GM18870 (cell line): ENCODE results near the gene BSPRY.
"Not testable (repeated sequence)": the region's sequence is repeated elsewhere in the genome, so short reads cannot be mapped to it uniquely, and the experiment has no call there.

Experiments used
- ATAC-seq: cut with Tn5 transposase; IDR thresholded peaks from one replicate; pipeline ENCODE4 v1.9.1; 2021; ENCODE audit warnings: moderate library complexity; ENCODE audit not compliant: unreplicated experiment

The BSPRY gene

DNA sequence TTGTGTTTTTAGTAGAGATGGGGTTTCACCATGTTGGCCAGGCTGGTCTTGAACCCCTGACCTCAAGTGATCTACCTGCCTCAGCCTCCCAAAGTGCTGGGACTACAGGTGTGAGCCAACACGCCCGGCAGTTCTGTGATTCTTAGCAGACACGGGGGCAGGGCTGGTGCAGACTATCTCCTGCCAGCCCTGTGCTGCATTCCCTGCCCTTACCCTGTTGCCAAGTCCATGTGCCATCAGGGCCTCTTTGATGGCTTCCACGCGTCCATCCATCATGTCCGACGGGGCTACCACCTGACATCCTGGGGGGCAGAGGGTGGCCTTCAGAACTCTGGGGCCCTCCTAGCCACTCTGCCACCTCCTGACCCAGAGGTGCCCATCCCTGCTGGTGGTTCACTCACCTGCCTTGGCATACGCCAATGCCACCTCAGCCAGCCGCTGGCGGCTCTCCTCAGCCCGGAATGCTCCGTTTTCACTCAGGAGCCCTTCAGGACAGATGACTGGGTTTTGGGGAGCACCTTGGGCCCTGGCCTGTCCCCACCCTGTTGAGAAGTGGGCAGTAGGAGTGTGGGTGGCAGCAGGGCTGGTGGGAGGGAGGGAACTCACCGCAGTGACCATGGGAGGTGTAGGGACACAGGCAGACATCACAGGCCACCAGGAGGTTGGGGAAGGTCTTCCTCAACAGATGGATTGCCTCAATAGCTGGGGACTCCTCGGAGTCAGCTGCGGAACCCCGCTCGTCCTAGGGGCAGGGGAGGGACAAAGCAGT, 41.0 kb downstream of the BSPRY start:
- ATAC-seq, result no peak

DNA sequence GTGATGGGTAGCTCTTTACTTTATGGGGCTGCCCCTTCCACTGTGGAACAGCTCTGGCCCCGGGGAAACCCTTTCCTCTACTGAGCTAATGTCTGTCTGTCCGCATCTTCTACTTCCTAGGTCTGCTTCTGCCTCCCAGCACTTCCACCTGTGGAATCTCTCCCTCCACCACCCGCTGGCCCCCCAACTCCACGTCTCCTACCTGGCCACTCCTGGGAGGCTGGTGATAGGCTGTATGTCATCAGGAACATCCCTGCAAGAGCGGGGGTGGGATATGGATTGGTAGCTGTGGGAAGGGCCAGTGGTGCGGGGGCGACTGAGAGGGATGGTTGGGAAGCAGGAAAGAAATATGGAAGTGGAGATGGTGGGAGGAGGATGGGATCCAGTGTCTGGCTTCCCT, 42.6 kb downstream of the BSPRY start:
- no peak for ATAC-seq

- no peak for ATAC-seq
Observed at GRCh38 chr9:113393281-113393680, 43.9 kb downstream of the BSPRY start.

DNA sequence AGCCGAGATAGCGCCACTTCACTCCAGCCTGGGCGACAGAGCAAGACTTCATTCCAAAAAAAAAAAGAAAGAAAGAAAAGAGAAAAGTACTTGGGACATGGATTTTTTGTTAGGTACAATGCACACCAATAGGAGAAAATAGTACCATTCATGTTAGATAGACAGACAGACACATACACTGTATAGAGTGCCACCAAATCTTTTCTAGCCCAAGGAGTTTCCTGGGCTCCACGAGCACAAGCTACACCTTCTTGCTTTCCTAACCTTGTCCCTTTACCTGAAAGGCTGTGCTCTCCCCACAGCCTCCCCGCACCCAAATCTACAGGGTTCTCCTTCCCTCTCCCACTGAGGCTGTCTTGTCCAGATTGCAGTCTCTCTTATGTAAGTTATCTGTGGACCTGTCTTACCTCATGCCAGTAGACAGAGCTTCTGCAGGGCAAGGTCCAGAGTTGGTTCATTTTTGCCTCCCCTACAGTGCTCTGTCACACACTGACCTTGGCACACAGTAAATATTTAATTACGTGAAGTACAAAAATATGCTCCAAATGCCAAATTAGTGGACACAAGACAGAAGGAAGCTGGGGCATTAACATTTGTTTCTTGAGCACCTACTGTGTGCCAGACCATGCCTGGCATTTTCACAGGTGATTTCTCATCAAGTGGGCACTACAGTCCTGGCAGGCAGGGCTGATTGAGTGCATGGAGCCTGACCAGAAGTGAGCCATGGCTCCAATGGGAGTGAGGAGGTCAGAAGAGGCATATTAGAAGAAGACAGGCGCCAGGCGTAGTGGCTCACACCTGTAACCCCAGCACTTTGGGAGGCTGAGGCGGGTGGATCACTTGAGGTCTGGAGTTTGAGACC, 45.9 kb downstream of the BSPRY start:
- no peak for ATAC-seq

DNA sequence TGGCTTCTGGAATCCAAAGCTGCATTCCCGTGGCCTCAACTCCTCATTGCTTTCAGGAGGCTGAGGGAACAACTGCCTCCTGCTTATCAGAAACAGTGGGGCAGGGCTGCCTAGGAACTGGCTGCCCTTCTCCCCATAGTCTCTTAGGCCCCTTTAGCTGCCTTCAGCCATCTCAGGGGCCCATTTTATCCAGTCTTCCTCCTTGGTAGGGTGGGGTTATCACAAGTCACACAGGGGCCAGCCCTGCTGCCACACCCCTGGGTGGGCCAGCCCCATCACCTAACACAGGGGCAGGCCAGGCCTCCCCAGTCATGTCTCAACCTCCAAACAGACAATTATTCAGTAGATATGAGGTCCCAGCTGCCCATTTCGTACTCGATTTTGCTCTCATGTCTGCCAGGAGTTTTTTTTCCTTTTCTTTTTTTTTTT, 47.9 kb downstream of the BSPRY start:
- no peak for ATAC-seq

DNA sequence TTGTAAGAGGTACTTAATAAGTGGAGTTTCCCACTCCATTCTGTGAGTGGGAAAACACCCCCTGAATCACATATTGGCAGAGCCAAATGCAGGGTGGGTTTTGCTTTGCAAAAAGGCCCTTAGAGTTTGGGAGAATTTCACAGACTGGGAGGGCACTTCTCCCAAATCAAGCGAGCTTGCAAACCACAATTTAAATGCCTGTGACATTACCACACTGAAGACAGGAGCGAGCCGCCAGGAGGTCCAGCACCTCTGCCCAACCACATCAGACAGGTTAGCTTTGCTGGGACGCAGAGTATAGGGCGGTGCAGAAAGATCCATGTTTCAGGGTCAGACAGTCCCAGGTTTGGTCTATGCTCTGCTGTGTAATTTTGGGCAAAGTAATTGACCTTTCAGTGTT, 49.5 kb downstream of the BSPRY start:
- ATAC-seq, result no peak

DNA sequence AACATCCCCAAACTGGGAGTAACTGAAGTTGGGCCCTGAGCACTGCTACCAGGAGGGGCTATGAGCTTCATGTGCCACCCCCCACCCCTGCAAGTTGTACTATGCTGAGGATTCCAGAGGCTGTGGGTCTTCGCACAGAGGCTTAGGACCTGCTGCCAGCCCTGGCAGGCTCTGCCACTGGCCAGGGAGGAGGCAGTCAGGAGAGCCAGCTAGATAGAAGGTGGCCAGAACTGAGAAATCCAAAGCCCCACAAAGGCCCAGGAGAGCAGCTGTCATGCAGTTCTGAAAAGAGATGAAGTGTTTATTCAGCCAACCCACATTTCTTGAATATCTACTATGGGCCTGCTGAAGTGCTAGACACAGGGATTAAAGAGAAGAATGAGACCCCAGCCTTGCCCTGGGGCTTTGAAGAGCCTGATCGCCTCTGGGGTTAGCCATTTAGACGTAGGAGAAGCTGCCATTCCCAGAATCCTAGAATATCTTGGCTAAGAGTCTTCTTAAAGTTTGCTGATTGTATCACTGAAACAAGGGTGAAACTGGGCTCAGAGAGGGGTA, 50.4 kb downstream of the BSPRY start:
- no peak for ATAC-seq

DNA sequence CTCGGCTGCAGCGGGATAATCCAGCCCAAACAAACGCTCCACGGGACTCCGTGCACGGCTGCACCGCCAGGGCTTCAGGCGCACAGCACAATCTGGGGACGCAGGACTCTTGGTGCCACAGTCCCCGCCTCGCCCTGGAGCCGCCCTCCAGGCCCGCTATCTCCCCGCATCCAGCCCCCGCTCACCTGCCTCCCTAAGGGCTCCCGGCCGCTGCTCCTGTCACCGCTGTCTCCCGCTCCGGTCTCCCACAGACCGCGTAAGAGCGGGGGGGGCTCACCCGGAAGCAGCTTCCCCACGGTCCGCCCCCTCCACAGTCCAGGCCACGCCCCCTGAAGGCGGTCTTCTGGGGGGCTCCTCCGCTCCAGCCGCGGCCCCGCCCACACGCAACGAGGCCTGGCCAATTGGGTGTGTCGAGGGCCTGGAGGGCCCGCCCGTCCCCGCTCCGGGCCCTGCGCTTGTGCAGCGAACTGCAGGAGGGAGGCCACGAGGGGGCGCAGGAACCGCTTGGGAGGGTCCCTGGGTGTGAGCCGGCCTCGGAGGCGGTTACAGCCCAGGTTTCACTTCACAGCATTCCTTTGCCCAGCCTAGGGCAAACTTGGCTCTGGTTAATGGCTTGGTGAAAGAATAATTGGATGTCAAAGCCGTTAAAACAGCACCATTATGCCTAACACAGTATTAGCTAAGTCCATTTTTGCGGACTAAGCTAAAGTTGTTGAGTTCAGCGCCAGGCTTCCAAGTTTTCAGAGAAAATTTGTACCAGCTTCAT, 51.9 kb downstream of the BSPRY start, which contains the start of gene ALAD:
Gene ALAD (minus strand): TSS at position 258 of the 766 bp plus-strand sequence. CDS start 7,725 bp downstream, outside the sequence.
- peak; percentile 78 for ATAC-seq

- ATAC-seq, result no peak
Observed at GRCh38 chr9:113403646-113404045, 54.3 kb downstream of the BSPRY start.

- not testable (repeated sequence) for ATAC-seq
Observed at GRCh38 chr9:113406353-113406752, 57.0 kb downstream of the BSPRY start.

- ATAC-seq, result not testable (repeated sequence)
Observed at GRCh38 chr9:113406873-113407511, 57.7 kb downstream of the BSPRY start.

DNA sequence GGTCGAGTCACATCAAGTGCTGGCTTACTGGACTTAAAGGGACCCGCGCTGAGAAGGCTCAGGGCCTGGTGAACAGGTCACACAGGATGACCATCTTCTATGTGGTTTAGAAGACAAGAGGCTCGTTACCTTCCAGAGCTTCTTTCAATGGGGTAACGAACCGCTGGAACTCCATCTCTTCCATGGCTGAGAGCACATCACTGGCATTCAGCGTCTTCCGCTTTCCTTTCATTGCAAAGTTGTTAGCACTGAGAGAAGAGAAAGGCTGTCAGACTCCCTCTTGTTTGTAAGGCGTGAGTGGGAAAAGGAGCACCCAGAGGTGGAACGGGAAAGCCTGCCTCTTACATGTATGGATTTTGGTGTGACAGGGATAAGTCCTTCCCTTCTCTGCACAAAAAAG, 60.1 kb downstream of the BSPRY start:
- no peak for ATAC-seq

- ATAC-seq, result no peak
Observed at GRCh38 chr9:113409883-113410206, 60.5 kb downstream of the BSPRY start.

DNA sequence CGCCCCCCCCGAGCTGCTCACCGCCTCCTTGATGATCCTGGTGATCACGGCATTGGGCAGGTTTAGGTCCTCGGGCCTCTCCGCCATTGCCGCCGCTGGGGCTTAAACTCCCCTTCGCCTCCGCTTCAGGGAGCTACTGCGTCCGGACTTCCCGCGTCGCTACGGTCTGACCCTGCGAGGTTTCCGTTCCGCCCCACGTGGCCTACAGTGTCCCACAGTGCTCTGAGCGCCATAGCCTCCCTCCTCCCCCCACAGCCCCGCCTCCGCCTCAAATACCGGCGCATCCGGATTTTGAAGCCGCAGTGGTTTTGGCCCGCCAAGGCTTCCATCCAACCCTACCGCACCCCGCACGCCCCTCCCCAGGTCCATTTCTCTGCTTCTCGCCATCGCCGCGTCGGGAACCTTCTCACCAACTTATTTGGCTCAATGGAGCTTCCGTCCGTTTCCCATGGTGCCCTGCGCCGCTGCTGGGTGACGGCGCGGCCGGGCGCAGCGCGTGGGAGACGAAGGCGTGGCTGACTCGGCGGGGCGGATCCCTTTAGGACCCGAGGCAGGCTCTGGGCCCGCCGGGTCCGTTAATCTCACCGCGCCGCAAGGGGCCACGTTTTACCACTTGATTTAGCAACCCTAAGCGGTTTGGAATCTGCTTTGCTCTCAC, 61.0 kb downstream of the BSPRY start, which contains the start of the genes C9orf43 and POLE3:
Gene C9orf43 (plus strand): TSS at position 541 of the 658 bp plus-strand sequence. CDS start 2,747 bp downstream, outside the sequence.
Gene POLE3 (minus strand): TSS at position 469 of the 658 bp plus-strand sequence. CDS start 382 bp downstream, at position 87.
- ATAC-seq, result peak; percentile 71

DNA sequence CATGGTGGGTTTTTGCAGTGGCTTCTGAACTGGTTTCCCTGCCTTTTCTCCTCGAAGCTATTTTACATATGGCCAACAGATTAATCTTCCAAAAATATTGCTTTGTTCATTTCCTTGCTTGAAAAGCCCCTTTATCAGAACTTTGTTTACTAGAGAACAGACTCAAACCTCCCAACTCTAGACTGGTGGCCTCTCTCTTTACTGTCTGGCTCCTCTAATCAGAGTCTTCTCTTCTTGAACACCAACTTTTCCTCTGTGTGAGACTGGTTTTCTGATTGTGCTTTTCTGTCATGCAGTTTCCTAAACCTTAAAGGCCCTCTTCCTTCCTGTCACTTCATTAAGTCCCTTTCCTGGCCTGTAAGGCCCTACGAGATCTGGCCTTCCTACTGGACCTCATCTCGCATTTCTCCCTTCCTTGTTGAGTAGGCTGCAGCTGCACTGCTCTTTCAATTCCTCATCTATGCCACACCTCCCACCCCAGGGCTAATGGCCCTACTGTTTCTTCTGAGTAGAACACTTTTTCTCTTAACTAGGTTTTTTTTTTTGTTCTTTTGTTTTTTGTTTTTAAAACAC, 66.9 kb downstream of the BSPRY start:
- ATAC-seq, result peak; percentile 92

DNA sequence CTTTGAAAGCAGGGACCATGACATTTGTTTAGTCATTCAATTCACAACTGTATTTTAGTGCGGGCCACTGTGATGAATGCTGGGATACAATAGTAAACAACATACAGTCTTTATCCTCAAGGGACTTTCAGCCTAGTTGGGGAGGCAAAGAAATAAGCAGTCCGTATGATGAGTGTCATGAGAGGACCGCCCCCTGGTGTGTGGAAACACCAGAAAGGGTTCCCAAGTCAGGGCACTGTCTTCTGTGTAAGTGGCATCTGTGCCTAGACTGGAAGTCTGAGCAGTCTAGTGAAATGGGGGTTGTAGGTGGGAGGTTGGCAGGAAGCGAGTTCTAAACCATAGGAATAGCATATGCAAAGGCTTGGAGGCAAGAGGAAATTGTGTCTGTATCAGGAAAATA, 68.0 kb downstream of the BSPRY start:
- no peak for ATAC-seq
